ENCODE results near the gene ADGRE3.
"Not testable (repeated sequence)": the region's sequence is repeated elsewhere in the genome, so short reads cannot be mapped to it uniquely, and the experiment has no call there.

ADGRE3 gene

DNA sequence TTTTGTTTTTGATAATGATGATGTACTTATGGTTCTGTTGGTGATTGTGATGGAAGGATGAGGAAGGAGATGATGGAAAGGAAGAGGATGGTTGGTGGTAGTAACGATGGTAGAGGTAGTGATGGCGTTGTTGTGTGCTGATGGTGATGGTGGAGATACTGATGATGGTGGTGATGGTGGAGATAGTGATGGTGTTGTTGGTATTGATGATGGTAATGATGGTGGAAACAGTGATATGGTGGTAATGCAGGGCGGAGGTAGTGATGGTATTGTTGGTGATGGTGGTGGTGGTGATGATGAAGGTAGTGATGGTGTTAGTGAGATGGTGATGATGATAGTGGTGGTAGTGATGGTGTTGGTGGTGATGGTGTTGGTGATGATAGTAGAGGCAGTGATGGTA lies 79.1 kb downstream of the ADGRE3 start:
- no peak for DNase-seq

DNA sequence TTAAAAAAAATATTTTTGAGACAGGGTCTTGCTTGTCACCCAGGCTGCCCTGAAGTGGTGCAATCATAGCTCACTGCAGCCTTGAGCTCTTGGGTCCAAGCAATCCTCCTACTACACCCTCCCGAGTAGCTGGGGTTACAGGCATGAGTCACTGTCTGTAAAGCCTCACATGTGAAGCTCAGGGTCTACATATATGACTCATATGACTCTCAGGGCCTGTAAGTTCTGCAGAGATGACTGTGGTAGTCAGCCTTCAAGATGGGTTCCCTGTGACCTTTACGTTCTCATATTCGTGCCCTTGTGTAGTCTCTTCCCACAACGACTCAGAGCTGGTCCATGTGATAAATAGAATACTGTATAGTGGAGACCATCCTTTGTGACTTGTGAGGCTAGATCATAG lies 85.2 kb downstream of the ADGRE3 start:
- not testable (repeated sequence) for DNase-seq

DNA sequence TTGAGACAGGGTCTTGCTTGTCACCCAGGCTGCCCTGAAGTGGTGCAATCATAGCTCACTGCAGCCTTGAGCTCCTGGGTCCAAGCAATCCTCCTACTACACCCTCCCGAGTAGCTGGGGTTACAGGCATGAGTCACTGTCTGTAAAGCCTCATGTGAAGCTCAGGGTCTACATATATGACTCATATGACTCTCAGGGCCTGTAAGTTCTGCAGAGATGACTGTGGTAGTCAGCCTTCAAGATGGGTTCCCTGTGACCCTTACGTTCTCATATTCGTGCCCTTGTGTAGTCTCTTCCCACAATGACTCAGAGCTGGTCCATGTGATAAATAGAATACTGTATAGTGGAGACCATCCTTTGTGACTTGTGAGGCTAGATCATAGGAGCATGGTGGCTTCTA lies 89.5 kb downstream of the ADGRE3 start:
- not testable (repeated sequence) for DNase-seq

DNA sequence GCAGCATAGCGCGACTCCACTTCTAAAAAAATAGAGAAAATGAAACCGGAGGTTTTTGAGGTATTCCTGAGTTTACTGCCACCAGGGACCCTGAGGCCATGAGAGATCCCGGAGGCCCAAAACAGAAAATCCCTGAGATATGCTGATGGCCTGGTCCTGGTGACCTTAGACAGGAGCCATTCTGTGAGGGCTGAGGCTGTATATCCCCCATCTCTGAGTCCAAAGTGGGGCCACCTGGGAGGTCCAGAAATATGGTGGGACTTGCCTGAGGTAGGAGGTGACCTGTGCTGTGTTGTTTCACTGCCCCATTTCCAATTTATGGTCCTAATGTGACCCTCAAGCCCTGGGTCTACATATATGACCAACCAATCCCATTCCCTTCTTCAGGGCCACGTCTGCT lies 90.3 kb downstream of the ADGRE3 start:
- not testable (repeated sequence) for DNase-seq

DNA sequence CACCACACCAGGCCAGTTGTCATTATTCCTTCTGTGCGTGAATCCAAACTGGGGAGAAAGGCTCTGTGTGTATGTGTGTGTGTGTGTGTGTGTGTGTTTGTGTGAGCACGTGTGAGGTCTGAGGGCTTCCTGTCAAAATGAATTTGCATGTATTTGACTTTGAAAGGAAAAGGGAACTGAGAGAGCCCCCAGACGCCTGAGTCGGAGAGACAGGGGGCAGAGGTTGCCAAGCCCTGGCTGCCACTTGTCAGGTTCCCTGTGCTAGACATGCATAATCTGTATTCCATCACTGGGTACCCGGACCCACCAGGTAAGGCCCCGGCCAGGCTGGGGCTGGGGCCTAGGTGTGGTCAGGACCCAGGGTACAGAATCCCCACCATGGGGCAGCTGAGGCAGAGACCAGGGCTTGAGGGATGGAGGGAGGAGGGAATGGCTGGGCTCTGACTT lies 91.7 kb downstream of the ADGRE3 start, which contains the start of gene CLEC17A:
Gene CLEC17A, plus strand, starts transcription at position 191 of the 447 bp plus-strand sequence. Its CDS starts 77 bp downstream, at position 268.
- DNase-seq: no peak

DNA sequence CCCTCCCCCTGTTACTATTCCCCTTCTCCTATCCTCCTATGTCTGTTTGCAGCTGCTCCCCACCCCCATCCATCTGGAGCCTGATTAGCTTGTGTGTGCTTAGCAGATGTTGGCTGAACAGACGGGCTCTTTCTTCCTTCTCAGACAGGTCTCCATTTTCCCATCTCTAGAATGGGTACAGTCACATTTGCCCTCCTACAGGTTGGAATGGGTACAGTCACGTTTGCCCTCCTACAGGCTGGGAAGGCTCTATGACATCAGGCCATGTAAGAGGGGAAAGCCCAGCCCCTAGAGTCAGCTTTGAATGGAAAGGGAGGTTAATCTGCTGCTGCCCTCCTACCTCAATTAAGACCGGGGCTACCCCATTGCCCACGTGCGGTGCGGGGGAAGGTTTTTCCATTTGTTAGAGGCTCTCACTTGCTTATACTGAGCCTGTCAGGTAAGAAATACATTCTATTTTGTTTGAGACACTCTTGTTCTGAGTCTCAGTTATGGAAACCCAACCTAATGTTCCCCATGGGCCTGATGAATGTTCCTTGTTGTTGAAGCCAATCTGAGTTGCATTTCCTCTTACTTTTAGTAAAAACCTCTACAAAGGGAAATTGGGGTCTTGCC lies 93.9 kb downstream of the ADGRE3 start:
- no peak for DNase-seq

DNA sequence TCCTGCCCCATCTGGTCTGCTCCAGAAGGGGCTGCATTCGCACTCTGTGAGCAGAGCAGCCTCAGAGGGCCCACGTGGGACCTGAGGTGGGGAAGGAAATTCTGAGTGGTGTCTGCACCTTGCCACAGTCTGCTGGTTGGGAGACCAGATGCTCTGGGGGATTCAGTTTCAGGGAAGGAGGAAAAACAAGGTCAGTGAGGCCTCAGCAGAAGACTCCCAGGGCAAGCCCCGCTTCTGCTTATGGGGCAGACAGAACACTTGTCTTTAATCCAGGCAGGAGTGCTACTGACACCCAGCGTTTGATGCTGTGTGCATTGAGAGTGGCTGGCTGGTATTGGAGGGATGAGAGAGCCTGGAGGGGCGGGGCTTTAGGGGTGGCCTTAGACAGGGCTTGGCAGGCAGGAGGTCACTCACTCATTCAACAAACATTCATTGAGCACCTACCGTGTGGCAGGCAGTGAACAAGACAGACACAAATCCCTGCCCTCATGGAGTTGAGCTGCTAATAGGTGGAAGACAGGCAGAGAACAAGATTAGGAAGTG lies 96.7 kb downstream of the ADGRE3 start:
- DNase-seq: no peak

DNA sequence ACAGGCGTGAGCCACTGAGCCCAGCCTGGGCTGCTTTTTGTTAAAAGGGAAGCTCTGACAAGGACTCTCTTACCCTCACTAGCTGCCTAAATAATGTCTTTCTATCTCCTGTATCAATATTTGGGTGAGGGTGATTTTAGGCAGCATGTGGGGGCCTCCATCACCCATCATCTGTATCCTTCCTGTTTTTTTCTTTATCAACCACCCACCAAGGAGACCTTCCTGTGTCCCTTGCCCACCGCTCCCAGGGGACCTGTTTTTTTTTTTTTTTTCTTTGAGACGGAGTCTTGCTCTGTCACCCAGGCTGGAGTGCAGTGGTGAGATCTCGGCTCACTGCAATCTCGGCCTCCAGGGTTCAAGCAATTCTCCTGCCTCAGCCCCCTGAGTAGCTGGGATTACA lies 97.4 kb downstream of the ADGRE3 start:
- no peak for DNase-seq

DNA sequence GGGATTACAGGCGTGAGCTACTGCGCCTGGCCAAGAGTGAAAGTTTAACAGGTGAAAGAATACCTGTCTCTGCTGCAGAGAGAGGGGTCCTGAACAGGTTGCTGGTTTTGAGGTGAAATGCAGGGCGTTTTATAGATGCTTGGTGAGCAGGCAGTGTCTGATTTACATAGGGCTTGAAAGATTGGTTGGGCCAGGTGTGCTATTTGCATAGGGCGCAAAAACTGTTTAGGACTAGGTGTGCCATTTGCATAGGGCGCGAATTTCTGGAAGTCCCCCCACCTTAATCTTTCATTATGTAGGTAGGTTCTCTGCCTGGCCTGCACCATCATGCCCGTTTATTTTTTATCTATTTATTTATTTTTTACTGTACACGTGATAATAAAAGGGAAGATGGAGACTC lies 98.3 kb downstream of the ADGRE3 start:
- DNase-seq: no peak

DNA sequence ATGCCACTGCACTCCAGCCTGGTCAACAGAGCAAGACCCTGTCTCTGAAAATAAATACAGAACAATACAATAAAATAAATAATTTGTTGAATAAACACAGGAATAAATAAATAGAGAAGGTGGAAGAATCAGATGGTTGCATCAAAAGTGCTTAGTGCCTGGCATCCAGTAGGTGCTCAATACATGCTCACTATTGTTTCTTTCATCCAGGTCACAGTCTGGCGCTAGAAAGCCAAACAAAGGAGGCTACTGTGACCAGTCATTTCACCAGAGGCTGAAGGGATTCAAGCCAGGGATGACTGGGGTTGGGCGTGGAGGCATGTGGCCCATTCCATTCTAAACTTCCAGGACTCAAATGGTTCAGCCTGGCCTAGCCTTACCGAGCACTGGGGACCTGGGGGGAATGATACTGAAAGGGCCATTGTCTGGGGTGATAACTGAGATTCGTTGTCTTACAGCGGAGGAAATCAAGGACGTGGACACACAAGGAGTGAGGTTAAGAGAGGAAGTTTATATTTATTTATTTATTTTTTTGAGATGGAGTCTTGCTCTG lies 99.1 kb downstream of the ADGRE3 start:
- DNase-seq: no peak

DNA sequence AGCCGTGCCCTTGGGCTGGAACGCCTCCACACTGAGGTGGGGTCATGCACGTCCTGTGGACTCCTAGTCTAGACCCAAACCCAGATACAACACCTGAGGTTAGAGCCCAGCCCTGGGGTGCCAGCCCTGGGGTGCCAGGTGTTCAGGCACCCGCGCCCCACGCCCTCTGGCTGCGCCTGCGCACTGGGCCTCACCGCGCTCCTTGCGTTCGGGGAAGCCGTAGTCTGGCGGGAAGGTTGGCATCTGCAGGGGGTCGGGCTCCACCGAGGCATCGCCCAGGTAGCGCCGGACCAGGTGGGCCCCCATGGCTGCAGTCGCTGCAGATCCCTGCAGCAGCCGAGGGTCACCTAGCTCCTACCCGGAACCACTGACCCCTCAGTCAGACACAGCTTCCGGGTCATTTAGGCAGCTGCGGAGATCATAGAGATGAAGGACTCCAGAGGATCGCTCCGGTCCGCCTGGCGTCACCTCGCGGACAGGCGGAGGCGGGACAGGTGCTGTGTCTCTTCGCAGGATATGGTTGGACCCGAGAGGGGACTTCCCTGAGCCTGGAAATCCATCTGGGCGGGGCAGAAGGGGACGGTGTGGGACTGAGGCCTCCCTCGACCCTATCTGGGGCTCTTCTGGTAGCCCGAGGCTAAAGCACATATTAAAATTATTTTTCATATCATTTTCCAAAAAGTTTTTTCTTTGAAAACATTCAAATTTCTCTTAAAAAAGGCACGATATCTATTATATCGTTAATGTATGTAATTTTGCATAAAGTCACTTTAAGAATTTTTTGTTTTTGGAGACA lies 102.8 kb downstream of the ADGRE3 start, which contains the start of gene NDUFB7:
Gene NDUFB7, minus strand, starts transcription at position 372 of the 796 bp plus-strand sequence. Its CDS starts 66 bp downstream, at position 306.
- peak; percentile 90 to 95 for DNase-seq

DNA sequence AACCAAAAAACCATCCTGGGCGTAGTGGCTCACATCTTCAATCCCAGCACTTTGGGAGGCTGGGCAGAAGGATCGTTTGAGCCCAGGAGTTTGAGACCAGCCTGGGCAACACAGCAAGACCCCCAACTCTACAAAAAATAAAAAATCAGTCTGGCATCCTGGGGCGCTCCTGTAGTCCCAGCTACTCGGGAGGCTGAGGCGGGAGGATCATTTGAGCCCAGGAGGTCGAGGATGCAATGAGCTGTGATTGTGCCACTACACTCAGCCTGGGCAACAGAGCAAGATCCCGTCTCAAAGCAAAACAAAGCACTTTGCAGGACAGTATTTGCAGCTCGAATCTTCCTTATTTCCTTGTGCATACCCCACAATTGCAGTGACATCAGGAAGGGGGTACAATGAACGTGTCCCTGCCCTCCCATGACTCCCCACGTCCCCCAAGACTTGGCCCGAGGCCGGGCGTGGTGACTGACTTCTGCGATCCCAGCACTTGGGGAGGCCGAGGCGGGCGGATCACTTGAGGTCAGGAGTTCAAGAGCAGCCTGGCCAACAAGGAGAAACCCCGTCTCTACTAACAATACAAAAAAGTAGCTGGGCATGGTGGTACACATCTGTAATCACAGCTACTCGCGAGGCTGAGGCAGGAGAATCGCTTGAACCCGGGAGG lies 103.6 kb downstream of the ADGRE3 start:
- DNase-seq: no peak

Data from hippocampal formation (tissue), 2 donors.